Raji (cell line): Measurements from ENCODE around the gene SMPD2.
A peak's percentile ranks its signal among the peaks of the same experiment; 100 is the strongest.

Experiments used
- POLR2A ChIP-seq: IDR thresholded peaks from 2 replicates; pipeline ENCODE4 v1.6.1; 2011; ENCODE audit warnings: low read depth, low read length, control low read depth; ENCODE audit not compliant: insufficient read depth

The SMPD2 gene

GRCh38 chr6:109453156-109453555, 12.6 kb downstream of the SMPD2 start:
- no peak for TF ChIP-seq POLR2A

GRCh38 chr6:109453594-109454495, 13.3 kb downstream of the SMPD2 start:
- no peak for TF ChIP-seq POLR2A

GRCh38 chr6:109454496-109455436, 14.2 kb downstream of the SMPD2 start:
- peak; percentile 73 for TF ChIP-seq POLR2A

- TF ChIP-seq POLR2A: peak; percentile 78
These were observed 15.1 kb downstream of the SMPD2 start, which contains the start of gene MICAL1 for GRCh38 chr6:109455437-109456110. Gene MICAL1, minus strand, starts transcription at chr6:109455772. Its CDS starts 1,576 bp downstream, at chr6:109454196.

GRCh38 chr6:109456111-109456583, 15.6 kb downstream of the SMPD2 start:
- TF ChIP-seq POLR2A: no peak

- TF ChIP-seq POLR2A: no peak
These were observed 16.4 kb downstream of the SMPD2 start for GRCh38 chr6:109456710-109457561.

GRCh38 chr6:109457562-109457996, 17.1 kb downstream of the SMPD2 start:
- TF ChIP-seq POLR2A: no peak

- TF ChIP-seq POLR2A: 0 out of 2 replicates have a peak, but pooled peaks have one; percentile 12
These were observed 18.4 kb downstream of the SMPD2 start for GRCh38 chr6:109458774-109459531.

- TF ChIP-seq POLR2A: no peak
These were observed 19.8 kb downstream of the SMPD2 start for GRCh38 chr6:109460161-109460829.

- TF ChIP-seq POLR2A: no peak
These were observed 21.4 kb downstream of the SMPD2 start for GRCh38 chr6:109461733-109462526.

GRCh38 chr6:109465772-109466171, 25.2 kb downstream of the SMPD2 start:
- TF ChIP-seq POLR2A: no peak
